H1 (cell line): Measurements from ENCODE around the gene MACROD1. TPM values are rescaled to one million over a fixed set of nuclear protein-coding genes. Genes with fewer than 3 reads are reported as not detected.

Source experiments
- CTCF ChIA-PET: fragments of 300-600 bp; sonication (Branson Sonifier 250); formaldehyde crosslinking; loops from one replicate; lab custom pipeline; 2021; ENCODE audit not compliant: partially characterized antibody; lab: Charles Lee
- POLR2A ChIA-PET: fragments of 300-600 bp; sonication (Branson Sonifier 250); formaldehyde crosslinking; loops from one replicate; lab custom pipeline; 2021; ENCODE audit warnings: inconsistent platforms; ENCODE audit not compliant: partially characterized antibody; lab: Charles Lee
- DNase-seq, 2 experiments: peaks; one replicate each; pipeline versions ENCODE4 v3.0.0 to v3.0.0-alpha.2; 2010 to 2022; ENCODE audit warnings: low spot score in 2 of 2, low read depth in 1 of 2, mixed read lengths in 1 of 2
- FAIRE-seq: peaks from 2 replicates; lab custom pipeline; 2011; peaks lifted over from hg19 to GRCh38; lab: Jason Lieb, UNC
- H2AFZ ChIP-seq: 2 replicates; pipeline ENCODE4 v1.8.1; 2012; ENCODE audit warnings: low read length, inconsistent platforms
- H2AK5ac ChIP-seq: 2 replicates; pipeline ENCODE4 v1.6.1; 2013; ENCODE audit warnings: low read depth, low read length
- H2BK120ac ChIP-seq: replicated peaks from 2 replicates; pipeline ENCODE3; 2013; ENCODE audit warnings: low read depth, low read length, inconsistent platforms
- H2BK12ac ChIP-seq: 2 replicates; pipeline ENCODE4 v1.6.1; 2013; ENCODE audit warnings: low read depth, low read length
- H2BK15ac ChIP-seq: 2 replicates; pipeline ENCODE4 v1.6.1; 2013; ENCODE audit warnings: low read length
- H2BK20ac ChIP-seq: 2 replicates; pipeline ENCODE4 v1.6.1; 2013; ENCODE audit warnings: low read length
- H2BK5ac ChIP-seq: 2 replicates; pipeline ENCODE4 v1.6.1; 2013; ENCODE audit warnings: low read depth, low read length
- H3K14ac ChIP-seq: 2 replicates; pipeline ENCODE4 v1.6.1; 2013; ENCODE audit warnings: inconsistent platforms; ENCODE audit not compliant: insufficient read length
- H3K18ac ChIP-seq: 2 replicates; pipeline ENCODE4 v1.6.1; 2013; ENCODE audit warnings: low read length; ENCODE audit errors: extremely low read depth
- H3K23ac ChIP-seq: 2 replicates; pipeline ENCODE4 v1.6.1; 2013; ENCODE audit warnings: inconsistent platforms; ENCODE audit not compliant: insufficient read length
- H3K23me2 ChIP-seq: 2 replicates; pipeline ENCODE4 v1.6.1; 2013; ENCODE audit warnings: low read depth, low read length
- H3K27ac ChIP-seq: 2 replicates; pipeline ENCODE4 v1.6.1; 2011; ENCODE audit warnings: low read depth, low read length, inconsistent platforms
- H3K27me3 ChIP-seq, 4 experiments: replicated peaks in 1 of 4; 1 replicate in 1 of 4; 2 replicates in 3 of 4; pipeline versions ENCODE4 v1.6.1 to v1.8.1; 2011 to 2013; ENCODE audit warnings: low read length in 3 of 4, mild to moderate bottlenecking in 3 of 4, inconsistent platforms in 2 of 4, mixed read lengths in 2 of 4, moderate library complexity in 1 of 4; ENCODE audit not compliant: control insufficient read depth in 3 of 4, insufficient read depth in 3 of 4; ENCODE audit errors: extremely low read depth in 1 of 4
- H3K36me3 ChIP-seq, 4 experiments: 2 replicates each; pipeline versions ENCODE4 v1.6.1 to v1.8.1; 2011 to 2013; ENCODE audit warnings: mild to moderate bottlenecking in 4 of 4, low read length in 3 of 4, moderate library complexity in 2 of 4, control low read depth in 1 of 4, inconsistent platforms in 1 of 4; ENCODE audit not compliant: insufficient read depth in 4 of 4, control insufficient read depth in 2 of 4
- H3K4ac ChIP-seq: replicated peaks from 2 replicates; pipeline ENCODE3; 2013; ENCODE audit warnings: low read length, low read depth, mixed read lengths, inconsistent platforms; ENCODE audit not compliant: insufficient read length
- H3K4me1 ChIP-seq, 4 experiments: replicated peaks in 1 of 4; 1 replicate in 1 of 4; 2 replicates in 3 of 4; pipeline versions ENCODE4 v1.6.1 to v1.8.1; 2011 to 2013; ENCODE audit warnings: low read length in 3 of 4, inconsistent platforms in 2 of 4, mixed read lengths in 1 of 4; ENCODE audit not compliant: insufficient read depth in 4 of 4, control insufficient read depth in 3 of 4
- H3K4me2 ChIP-seq, 2 experiments: 2 replicates each; pipeline versions ENCODE4 v1.6.1 to v1.8.1; 2011 to 2013; ENCODE audit warnings: low read depth in 2 of 2, low read length in 2 of 2, control low read depth in 1 of 2, inconsistent platforms in 1 of 2, mild to moderate bottlenecking in 1 of 2; ENCODE audit not compliant: insufficient read depth in 1 of 2
- H3K4me3 ChIP-seq, 4 experiments: fragments of 200-600, 300-600 bp in 1 of 4; sonication (generic), shearing (Covaris generic), sonication (Bioruptor Twin) in 1 of 4; 2 replicates each; pipeline versions ENCODE4 v1.5.1 to v1.8.1; 2011 to 2016; ENCODE audit warnings: low read length in 4 of 4, low read depth in 3 of 4, control low read depth in 2 of 4, inconsistent platforms in 2 of 4, mild to moderate bottlenecking in 2 of 4, mixed read lengths in 1 of 4, moderate library complexity in 1 of 4; ENCODE audit not compliant: insufficient read depth in 2 of 4; ENCODE audit errors: extremely low read depth in 1 of 4
- H3K56ac ChIP-seq: replicated peaks from 2 replicates; pipeline ENCODE3; 2013; ENCODE audit warnings: low read depth, mild to moderate bottlenecking, mixed read lengths, low read length, inconsistent platforms; ENCODE audit not compliant: insufficient read length
- H3K79me1 ChIP-seq: 2 replicates; pipeline ENCODE4 v1.6.1; 2013; ENCODE audit warnings: low read depth, low read length, control low read depth
- H3K79me2 ChIP-seq, 2 experiments: 2 replicates each; pipeline versions ENCODE4 v1.6.1 to v1.8.1; 2012 to 2013; ENCODE audit warnings: low read length in 2 of 2, mild to moderate bottlenecking in 2 of 2, inconsistent platforms in 1 of 2; ENCODE audit not compliant: insufficient read depth in 2 of 2, control insufficient read depth in 1 of 2
- H3K9ac ChIP-seq, 4 experiments: replicated peaks in 1 of 4; 1 replicate in 1 of 4; 2 replicates in 3 of 4; pipeline versions ENCODE4 v1.6.1 to v1.8.1; 2011 to 2013; ENCODE audit warnings: low read depth in 3 of 4, low read length in 3 of 4, control low read depth in 2 of 4, mild to moderate bottlenecking in 2 of 4, moderate library complexity in 2 of 4, inconsistent platforms in 1 of 4; ENCODE audit errors: extremely low read depth in 1 of 4
- H3K9me3 ChIP-seq, 2 experiments: 2 replicates each; pipeline versions ENCODE4 v1.6.1 to v1.8.1; 2012 to 2013; ENCODE audit warnings: mild to moderate bottlenecking in 2 of 2, moderate library complexity in 2 of 2, control low read depth in 1 of 2, inconsistent platforms in 1 of 2, low read depth in 1 of 2, low read length in 1 of 2, mixed read lengths in 1 of 2; ENCODE audit not compliant: insufficient read depth in 2 of 2
- H4K20me1 ChIP-seq, 2 experiments: replicated peaks in 1 of 2; 2 replicates each; pipeline versions ENCODE3 to v1.8.1; 2011 to 2013; ENCODE audit warnings: inconsistent platforms in 2 of 2, low read length in 2 of 2, mild to moderate bottlenecking in 1 of 2; ENCODE audit not compliant: insufficient read depth in 2 of 2, control insufficient read depth in 1 of 2
- H4K5ac ChIP-seq: 2 replicates; pipeline ENCODE4 v1.6.1; 2013; ENCODE audit warnings: low read length, low read depth, mixed read lengths, inconsistent platforms; ENCODE audit not compliant: insufficient read length
- H4K8ac ChIP-seq: 2 replicates; pipeline ENCODE4 v1.8.0; 2013; ENCODE audit warnings: mild to moderate bottlenecking, moderate library complexity, low read length, inconsistent platforms; ENCODE audit not compliant: insufficient read depth; ENCODE audit errors: extremely low read depth
- H4K91ac ChIP-seq: replicated peaks from 2 replicates; pipeline ENCODE3; 2013; ENCODE audit warnings: low read length, mixed read lengths, inconsistent platforms; ENCODE audit not compliant: insufficient read length
- ASH2L ChIP-seq: fragments of 200-600, 300-600 bp; sonication (generic); IDR thresholded peaks from one replicate; pipeline ENCODE4 v1.7.1; 2017; ENCODE audit warnings: low read length
- BACH1 ChIP-seq: IDR thresholded peaks from 2 replicates; pipeline ENCODE4 v1.6.1; 2012; ENCODE audit warnings: low read length, improper control_type of control experiment
- BRCA1 ChIP-seq: IDR thresholded peaks from 2 replicates; pipeline ENCODE4 v1.6.1; 2012; ENCODE audit warnings: low read depth, low read length, improper control_type of control experiment
- EP300 ChIP-seq, 2 experiments: IDR thresholded peaks; 1 replicate in 1 of 2; 2 replicates in 1 of 2; pipeline ENCODE4 v1.6.1; 2011 to 2012; ENCODE audit warnings: low read depth in 2 of 2, low read length in 2 of 2, mild to moderate bottlenecking in 2 of 2, borderline replicate concordance in 1 of 2, inconsistent platforms in 1 of 2, moderate library complexity in 1 of 2
- PHF8 ChIP-seq: fragments of 200-600 bp; sonication (generic); conservative IDR thresholded peaks from 2 replicates; pipeline ENCODE4 v1.7.1; 2012; ENCODE audit warnings: low read depth, mild to moderate bottlenecking, inconsistent platforms, low read length, moderate library complexity
- POU5F1 ChIP-seq: IDR thresholded peaks from 2 replicates; pipeline ENCODE4 v1.6.1; 2011; ENCODE audit warnings: low read depth, mild to moderate bottlenecking, low read length, moderate library complexity
- RFX5 ChIP-seq: IDR thresholded peaks from 2 replicates; pipeline ENCODE4 v1.6.1; 2011; ENCODE audit warnings: low read depth, low read length, improper control_type of control experiment, borderline replicate concordance
- SIRT6 ChIP-seq: IDR thresholded peaks from one replicate; pipeline ENCODE4 v1.7.1; 2012; ENCODE audit warnings: low read length, inconsistent platforms
- TCF12 ChIP-seq: IDR thresholded peaks from 2 replicates; pipeline ENCODE4 v1.6.1; 2011; ENCODE audit warnings: low read depth, mild to moderate bottlenecking, low read length
- WGBS, 2 experiments: shearing (Covaris generic) in 1 of 2; methylation state at CpG; one replicate each; pipeline versions ENCODE4 v1.1.6 to v1.1.7; 2013 to 2015; ENCODE audit warnings: low lambda C conversion rate in 2 of 2, mixed read lengths in 2 of 2, inconsistent platforms in 1 of 2, low coverage in 1 of 2, missing lambda C conversion rate in 1 of 2; ENCODE audit not compliant: insufficient replicate concordance in 2 of 2, insufficient coverage in 1 of 2, insufficient read length in 1 of 2; ENCODE audit errors: extremely low coverage in 1 of 2, missing lambda C conversion rate in 1 of 2; 5-methylcytosine and 5-hydroxymethylcytosine counted together
- polyA plus RNA-seq, 7 experiments: library from polyadenylated mRNA; depleted of rRNA in 3 of 7; stranded (reverse) in 5 of 7; unstranded in 2 of 7; fragments of >200 nt in 5 of 7; fragments of 200-250 nt in 2 of 7; gene quantifications; 1 replicate in 5 of 7; 2 replicates in 1 of 7; 4 replicates in 1 of 7; pipeline versions ENCODE4 v1.2.1 to v1.2.3, GENCODE V29; 2011 to 2013; ENCODE audit warnings: missing spikeins in 2 of 7, mixed read lengths in 2 of 7
- total RNA-seq: library from RNA; stranded (reverse); fragmentation: NEBNext Ultra II Directional; extraction: Animal tissue kit (Norgen Biotek cat#: 25700); gene quantifications from 2 replicates; pipeline ENCODE4 v1.2.1, GENCODE V29; 2021

MACROD1 gene
- total and polyA plus RNA-seq, 2 of the 8 experiments (the other 6 are each of a cell fraction or from before 2014, with no cell fraction given): 19.5 to 34.1 TPM

- POLR2A ChIA-PET: no interaction called here
- Histone ChIP-seq H3K79me2 (no peaks in the 10 kb centered on the region), H3K9ac (no peak overlapping the region), H4K91ac (no peak overlapping the region), H2BK12ac (no peak overlapping the region), H3K14ac (no peak overlapping the region), H3K4me2 (no peak overlapping the region), H3K36me3 (no peaks in the 10 kb centered on the region), H3K27ac (no peak overlapping the region), H3K79me1 (no peaks in the 10 kb centered on the region), H2BK15ac (no peak overlapping the region), H4K5ac (no peak overlapping the region), H2AK5ac (no peak overlapping the region), H4K20me1 (peaks cover 6 to 17% of the 10 kb centered on the region in 2 experiments), H2BK120ac (no peak overlapping the region), H3K23me2 (no peaks in the 10 kb centered on the region), H2BK20ac (no peak overlapping the region), H3K56ac (no peak overlapping the region), H2AFZ (no peak overlapping the region), H3K18ac (no peak overlapping the region), H4K8ac (no peak overlapping the region), H3K4me1 (peaks cover 0 to 13% (median 4%) of the 10 kb centered on the region in 4 experiments; a peak in 4 of 7 replicates), H3K4me3 (no peak overlapping the region), H3K23ac (no peak overlapping the region), H3K4ac (no peak overlapping the region), H3K9me3 (no peaks in the 10 kb centered on the region), H2BK5ac (no peak overlapping the region), H3K27me3 (peaks cover 2 to 66% (median 45%) of the 10 kb centered on the region in 4 experiments)
- CTCF ChIA-PET: interaction anchor here (0.9 to 2.3 kb wide), 4 partner anchors 14 to 76 kb away, joined by 3 to 6 read pairs (median 4); no protein-coding TSS in a partner anchor
- no peak for FAIRE-seq
- 97% methylated on average over 20 of the region's 20 CpGs; no CpG with 5 or more reads in 1 of the 2 experiments for WGBS, 2 experiments
- no peak for DNase-seq
- no peak for TF ChIP-seq EP300 (IDR thresholded peaks at IDR 0.05; ENCODE audit: borderline replicate concordance in 1 of 2, low read depth in 2 of 2, low read length in 2 of 2)
- TF ChIP-seq PHF8: no peak
- TF ChIP-seq BRCA1: no peak
- TF ChIP-seq RFX5: no peak
- no peak for TF ChIP-seq TCF12
- no peak for TF ChIP-seq POU5F1
- no peak for TF ChIP-seq BACH1
- no peak for TF ChIP-seq SIRT6
- no peak for TF ChIP-seq ASH2L
Observed at GRCh38 chr11:64071849-64072248, 94.1 kb downstream of the MACROD1 start.
